Activated CD8-positive, alpha-beta T cell treated with anti-CD3 and anti-CD28 coated beads for 36 hours (primary cell): Measurements from ENCODE around the gene FBN1. TPM values are rescaled to one million over a fixed set of nuclear protein-coding genes. Genes with fewer than 3 reads are reported as not detected.

Experiments
- ATAC-seq: fragments of 200-7000 bp; cut with Tn5 transposase; one replicate; pipeline ENCODE4 v1.10.0; 2021; ENCODE audit warnings: mild to moderate bottlenecking, moderate library complexity
- CTCF ChIA-PET: fragments of 350-600 bp; sonication (Branson Sonifier 250); formaldehyde crosslinking; loops from one replicate; lab custom pipeline; 2021; ENCODE audit warnings: antibody characterized with exemption; lab: Charles Lee
- POLR2A ChIA-PET: fragments of 350-600 bp; sonication (Branson Sonifier 250); formaldehyde crosslinking; loops from one replicate; lab custom pipeline; 2021; ENCODE audit warnings: antibody characterized with exemption; lab: Charles Lee
- DNase-seq: peaks from one replicate; pipeline ENCODE4 v3.0.0-alpha.2; 2020
- H3K27ac Mint-ChIP-seq: one replicate; pipeline ENCODE4 v1.8.0; 2021; ENCODE audit warnings: mild to moderate bottlenecking, mixed read lengths
- H3K27me3 Mint-ChIP-seq: one replicate; pipeline ENCODE4 v1.8.0; 2021; ENCODE audit warnings: mixed read lengths
- H3K36me3 Mint-ChIP-seq: one replicate; pipeline ENCODE4 v1.8.0; 2021; ENCODE audit warnings: low read depth, mixed read lengths
- H3K4me1 Mint-ChIP-seq: one replicate; pipeline ENCODE4 v1.8.0; 2021; ENCODE audit warnings: low read depth, mixed read lengths
- H3K4me3 Mint-ChIP-seq: one replicate; pipeline ENCODE4 v1.8.0; 2021; ENCODE audit warnings: mild to moderate bottlenecking, moderate library complexity, mixed read lengths
- H3K9me3 Mint-ChIP-seq: one replicate; pipeline ENCODE4 v1.8.0; 2021; ENCODE audit warnings: mixed read lengths
- intact Hi-C: fragments of 100-400 bp; cut with micrococcal nuclease; formaldehyde crosslinking; loops from one replicate; pipeline ENCODE4 v1.10.0; 2022
- total RNA-seq, 2 experiments: library from RNA; stranded (reverse); gene quantifications; one replicate each; pipeline ENCODE4 v1.2.3, GENCODE V29; 2021
- TF ChIP-seq, protein P1 (sequence below): fragments of 200-600 bp; IDR thresholded peaks from one replicate; pipeline ENCODE4 v1.8.0; 2022; ENCODE audit warnings: antibody characterized with exemption, mild to moderate bottlenecking

The FBN1 gene
- total RNA-seq, 2 experiments from 2014 or later = 0.38 to 0.49 TPM

- ATAC-seq = no peak
- POLR2A ChIA-PET = no interaction called here
- TF ChIP-seq, protein P1, sequence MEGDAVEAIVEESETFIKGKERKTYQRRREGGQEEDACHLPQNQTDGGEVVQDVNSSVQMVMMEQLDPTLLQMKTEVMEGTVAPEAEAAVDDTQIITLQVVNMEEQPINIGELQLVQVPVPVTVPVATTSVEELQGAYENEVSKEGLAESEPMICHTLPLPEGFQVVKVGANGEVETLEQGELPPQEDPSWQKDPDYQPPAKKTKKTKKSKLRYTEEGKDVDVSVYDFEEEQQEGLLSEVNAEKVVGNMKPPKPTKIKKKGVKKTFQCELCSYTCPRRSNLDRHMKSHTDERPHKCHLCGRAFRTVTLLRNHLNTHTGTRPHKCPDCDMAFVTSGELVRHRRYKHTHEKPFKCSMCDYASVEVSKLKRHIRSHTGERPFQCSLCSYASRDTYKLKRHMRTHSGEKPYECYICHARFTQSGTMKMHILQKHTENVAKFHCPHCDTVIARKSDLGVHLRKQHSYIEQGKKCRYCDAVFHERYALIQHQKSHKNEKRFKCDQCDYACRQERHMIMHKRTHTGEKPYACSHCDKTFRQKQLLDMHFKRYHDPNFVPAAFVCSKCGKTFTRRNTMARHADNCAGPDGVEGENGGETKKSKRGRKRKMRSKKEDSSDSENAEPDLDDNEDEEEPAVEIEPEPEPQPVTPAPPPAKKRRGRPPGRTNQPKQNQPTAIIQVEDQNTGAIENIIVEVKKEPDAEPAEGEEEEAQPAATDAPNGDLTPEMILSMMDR = no peak
- no peak overlapping the region for H3K27ac Mint-ChIP-seq
- no peaks in the 10 kb centered on the region for H3K36me3 Mint-ChIP-seq
- no peaks in the 10 kb centered on the region for H3K27me3 Mint-ChIP-seq
- CTCF ChIA-PET = no interaction called here
- DNase-seq = no peak
- H3K9me3 Mint-ChIP-seq = no peaks in the 10 kb centered on the region
- no peaks in the 10 kb centered on the region for H3K4me1 Mint-ChIP-seq
- intact Hi-C loops = no loop called here
- no peak overlapping the region for H3K4me3 Mint-ChIP-seq
These were observed 180.1 kb downstream of the FBN1 start for GRCh38 chr15:48465410-48465809.

DNA sequence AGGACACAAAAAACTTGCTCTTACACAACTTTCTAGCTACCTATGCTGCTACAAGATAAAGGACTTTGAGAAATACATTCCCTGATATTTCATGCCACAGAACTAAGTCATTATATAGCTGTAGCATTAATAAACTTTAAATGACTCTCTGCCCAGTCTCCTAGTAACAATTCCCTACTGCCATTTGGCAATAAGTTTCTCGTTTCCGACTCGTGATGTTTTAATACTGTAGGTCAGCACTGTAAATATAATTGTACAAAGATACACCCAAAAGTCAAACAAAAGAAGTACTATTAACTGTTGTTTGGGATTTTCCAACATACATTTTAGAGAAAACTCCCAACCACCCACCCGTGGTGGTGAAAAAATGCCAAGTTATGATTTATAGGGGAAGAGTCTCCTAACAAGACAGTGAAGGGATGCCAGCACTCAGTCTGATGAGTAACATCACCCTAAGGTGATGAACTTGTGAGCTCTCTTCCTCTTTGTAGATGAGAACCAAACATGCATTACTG is 182.1 kb downstream of the FBN1 start:
- no peak for DNase-seq
- ChIA-PET POLR2A (no interaction called here), CTCF (no interaction called here)
- Mint-ChIP-seq H3K4me3 (no peak overlapping the region), H3K27me3 (no peaks in the 10 kb centered on the region), H3K27ac (no peak overlapping the region), H3K4me1 (no peaks in the 10 kb centered on the region), H3K9me3 (no peaks in the 10 kb centered on the region), H3K36me3 (no peaks in the 10 kb centered on the region)
- intact Hi-C loops = no loop called here
- no peak for ATAC-seq
- TF ChIP-seq, protein P1 = no peak

- no peak overlapping the region for H3K27ac Mint-ChIP-seq
- H3K27me3 Mint-ChIP-seq = no peaks in the 10 kb centered on the region
- intact Hi-C loops = no loop called here
- no peak overlapping the region for H3K4me3 Mint-ChIP-seq
- no peaks in the 10 kb centered on the region for H3K36me3 Mint-ChIP-seq
- POLR2A ChIA-PET = no interaction called here
- DNase-seq = no peak
- H3K4me1 Mint-ChIP-seq = no peaks in the 10 kb centered on the region
- no peak for ATAC-seq
- CTCF ChIA-PET = no interaction called here
- H3K9me3 Mint-ChIP-seq = no peaks in the 10 kb centered on the region
- TF ChIP-seq, protein P1 = no peak
These were observed 182.8 kb downstream of the FBN1 start for GRCh38 chr15:48462688-48463087.

GRCh38 chr15:48459571-48460442 is 185.7 kb downstream of the FBN1 start:
- TF ChIP-seq, protein P1 = no peak
- ATAC-seq (no peak), DNase-seq (no peak)
- Mint-ChIP-seq H3K36me3 (no peaks in the 10 kb centered on the region), H3K9me3 (no peaks in the 10 kb centered on the region), H3K4me3 (no peak overlapping the region), H3K27ac (no peak overlapping the region), H3K4me1 (no peaks in the 10 kb centered on the region), H3K27me3 (no peaks in the 10 kb centered on the region)
- intact Hi-C loops = no loop called here
- CTCF ChIA-PET = no interaction called here
- POLR2A ChIA-PET = no interaction called here

GRCh38 chr15:48458876-48459275 is 186.6 kb downstream of the FBN1 start:
- Mint-ChIP-seq H3K4me3 (no peak overlapping the region), H3K4me1 (no peaks in the 10 kb centered on the region), H3K9me3 (no peaks in the 10 kb centered on the region), H3K27ac (no peak overlapping the region), H3K27me3 (no peaks in the 10 kb centered on the region), H3K36me3 (no peaks in the 10 kb centered on the region)
- intact Hi-C loops = no loop called here
- CTCF ChIA-PET = interaction anchor here (1.9 kb wide), 1 partner anchor 48 kb away, joined by 5 read pairs; no protein-coding TSS in a partner anchor
- POLR2A ChIA-PET = no interaction called here
- no peak for ATAC-seq
- TF ChIP-seq, protein P1 = no peak
- DNase-seq = no peak
